Parathyroid adenoma (tissue), 2 donors: ENCODE measurements around the gene FES.

Experiments used
- H2AFZ ChIP-seq: fragments of 300-600 bp; sonication (generic); one replicate; pipeline ENCODE4 v1.7.0; 2017; ENCODE audit warnings: antibody characterized with exemption, mild to moderate bottlenecking
- H3K27ac ChIP-seq: fragments of 300-600 bp; sonication (generic); one replicate; pipeline ENCODE4 v1.7.0; 2017
- H3K27me3 ChIP-seq: fragments of 300-600 bp; sonication (generic); one replicate; pipeline ENCODE4 v1.7.0; 2017; ENCODE audit warnings: low read length; ENCODE audit not compliant: control insufficient read depth, insufficient read depth
- H3K36me3 ChIP-seq: fragments of 300-600 bp; sonication (generic); one replicate; pipeline ENCODE4 v1.7.0; 2017; ENCODE audit warnings: low read length; ENCODE audit not compliant: control insufficient read depth, insufficient read depth
- H3K4me1 ChIP-seq: fragments of 300-600 bp; sonication (generic); one replicate; pipeline ENCODE4 v1.7.0; 2017; ENCODE audit warnings: control low read depth
- H3K4me2 ChIP-seq: fragments of 300-600 bp; sonication (generic); one replicate; pipeline ENCODE4 v1.7.0; 2017; ENCODE audit warnings: low read length
- H3K4me3 ChIP-seq: fragments of 300-600 bp; sonication (generic); one replicate; pipeline ENCODE4 v1.7.0; 2017; ENCODE audit warnings: low read depth, low read length
- H3K79me2 ChIP-seq: fragments of 300-600 bp; sonication (generic); one replicate; pipeline ENCODE4 v1.7.0; 2017; ENCODE audit warnings: control low read depth
- H3K9ac ChIP-seq: fragments of 300-600 bp; sonication (generic); one replicate; pipeline ENCODE4 v1.7.0; 2017; ENCODE audit warnings: mild to moderate bottlenecking
- H3K9me3 ChIP-seq: fragments of 300-600 bp; sonication (generic); one replicate; pipeline ENCODE4 v1.7.0; 2017; ENCODE audit warnings: low read length; ENCODE audit not compliant: control insufficient read depth
- TF ChIP-seq, protein P1 (sequence below): fragments of 300-600 bp; sonication (generic); IDR thresholded peaks from one replicate; pipeline ENCODE4 v1.7.0; 2017; ENCODE audit warnings: antibody characterized with exemption, mild to moderate bottlenecking
- donor health status: primary hyperparathyroidism.

Gene FES

DNA sequence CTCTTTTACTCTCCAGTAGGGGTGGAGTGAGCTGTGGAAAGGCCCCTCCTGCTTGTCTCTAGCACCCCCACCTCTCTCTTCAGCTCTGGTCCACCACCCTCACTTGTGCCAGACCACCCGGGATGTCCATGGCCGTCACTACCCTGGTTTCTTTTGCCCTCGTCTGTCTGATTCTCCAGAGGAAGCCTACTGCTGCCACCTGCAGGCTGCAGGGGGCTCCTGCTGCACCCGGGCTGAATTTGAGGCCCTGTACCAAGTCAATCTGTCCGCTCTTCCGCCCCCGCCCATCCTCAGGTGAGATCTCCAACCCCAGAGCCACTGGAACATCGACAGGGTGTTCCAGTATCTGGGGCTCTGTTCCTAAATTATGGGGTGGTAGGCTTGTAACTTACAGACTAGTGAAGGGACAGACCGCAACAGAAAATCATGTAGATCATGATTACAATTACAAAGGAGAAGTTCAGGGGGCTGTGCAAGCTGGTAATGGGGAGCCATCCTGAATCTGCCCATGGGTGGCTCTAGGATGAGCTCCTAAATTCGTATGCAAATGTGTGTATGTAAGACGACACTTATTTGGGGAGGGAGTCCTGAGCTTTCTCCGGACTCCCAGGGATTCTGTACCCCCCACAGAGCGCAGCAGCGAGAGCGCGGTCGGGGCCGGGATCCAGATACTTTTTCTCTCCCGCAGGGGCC lies 50.1 kb downstream of the FES start:
- H3K36me3 ChIP-seq = no peaks in the 10 kb centered on the region
- H3K9me3 ChIP-seq = no peaks in the 10 kb centered on the region
- no peaks in the 10 kb centered on the region for H3K79me2 ChIP-seq
- no peak overlapping the region for H3K9ac ChIP-seq
- TF ChIP-seq, protein P1, sequence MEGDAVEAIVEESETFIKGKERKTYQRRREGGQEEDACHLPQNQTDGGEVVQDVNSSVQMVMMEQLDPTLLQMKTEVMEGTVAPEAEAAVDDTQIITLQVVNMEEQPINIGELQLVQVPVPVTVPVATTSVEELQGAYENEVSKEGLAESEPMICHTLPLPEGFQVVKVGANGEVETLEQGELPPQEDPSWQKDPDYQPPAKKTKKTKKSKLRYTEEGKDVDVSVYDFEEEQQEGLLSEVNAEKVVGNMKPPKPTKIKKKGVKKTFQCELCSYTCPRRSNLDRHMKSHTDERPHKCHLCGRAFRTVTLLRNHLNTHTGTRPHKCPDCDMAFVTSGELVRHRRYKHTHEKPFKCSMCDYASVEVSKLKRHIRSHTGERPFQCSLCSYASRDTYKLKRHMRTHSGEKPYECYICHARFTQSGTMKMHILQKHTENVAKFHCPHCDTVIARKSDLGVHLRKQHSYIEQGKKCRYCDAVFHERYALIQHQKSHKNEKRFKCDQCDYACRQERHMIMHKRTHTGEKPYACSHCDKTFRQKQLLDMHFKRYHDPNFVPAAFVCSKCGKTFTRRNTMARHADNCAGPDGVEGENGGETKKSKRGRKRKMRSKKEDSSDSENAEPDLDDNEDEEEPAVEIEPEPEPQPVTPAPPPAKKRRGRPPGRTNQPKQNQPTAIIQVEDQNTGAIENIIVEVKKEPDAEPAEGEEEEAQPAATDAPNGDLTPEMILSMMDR = peak; percentile 74
- peak overlapping the region; percentile 62 for H3K27ac ChIP-seq
- H3K4me1 ChIP-seq = peaks cover 6% of the 10 kb centered on the region
- no peaks in the 10 kb centered on the region for H3K27me3 ChIP-seq
- H3K4me2 ChIP-seq = peak overlapping the region; percentile 70
- peak overlapping the region; percentile 68 for H3K4me3 ChIP-seq
- peak overlapping the region; percentile 89 for H2AFZ ChIP-seq

DNA sequence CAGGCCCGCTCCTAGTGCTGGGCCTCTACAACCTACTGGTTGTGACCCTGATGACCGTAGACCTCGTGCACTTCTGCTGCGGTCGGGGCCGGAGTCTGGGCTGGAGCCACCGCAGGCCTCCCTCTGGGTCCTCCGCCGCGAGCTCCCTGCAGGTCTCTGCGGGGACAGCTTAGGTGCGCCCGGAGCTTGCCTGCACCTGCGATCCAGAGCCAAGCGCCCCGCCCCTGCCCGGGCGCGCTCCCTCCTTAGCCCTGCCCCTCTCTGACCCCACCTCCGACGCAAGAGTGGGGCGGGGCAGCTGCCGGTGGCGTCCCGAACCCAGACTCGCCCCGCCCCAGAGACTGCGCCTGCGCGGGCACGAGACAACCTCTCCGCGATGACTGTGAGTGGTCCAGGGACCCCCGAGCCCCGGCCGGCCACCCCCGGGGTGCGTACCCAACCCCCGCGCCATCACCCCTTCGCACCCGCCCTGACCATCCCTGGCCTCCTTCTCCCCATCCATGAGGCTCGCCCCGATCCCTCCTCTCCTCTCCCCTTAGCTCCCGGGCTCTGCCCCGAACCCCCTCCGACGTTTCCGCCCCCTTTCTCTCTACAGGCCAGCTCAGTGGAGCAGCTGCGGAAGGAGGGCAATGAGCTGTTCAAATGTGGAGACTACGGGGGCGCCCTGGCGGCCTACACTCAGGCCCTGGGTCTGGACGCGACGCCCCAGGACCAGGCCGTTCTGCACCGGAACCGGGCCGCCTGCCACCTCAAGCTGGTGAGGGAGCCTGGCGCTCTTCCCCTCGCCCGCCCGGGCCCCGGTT lies 50.8 kb downstream of the FES start, which contains the start of gene UNC45A:
Gene UNC45A (plus strand): TSS at position 337 of the 803 bp plus-strand sequence. CDS start 40 bp downstream, at position 377.
- Histone ChIP-seq H3K4me1 (peaks cover 6% of the 10 kb centered on the region), H2AFZ (peak within 1 kb of the TSS; percentile 89), H3K27me3 (no peaks in the 10 kb centered on the region), H3K4me2 (peak within 1 kb of the TSS; percentile 70), H3K9me3 (no peaks in the 10 kb centered on the region), H3K79me2 (no peaks in the 10 kb centered on the region), H3K36me3 (no peaks in the 10 kb centered on the region), H3K4me3 (peak within 1 kb of the TSS; percentile 68), H3K9ac (no peak within 1 kb of the TSS), H3K27ac (peak within 1 kb of the TSS; percentile 62)
- TF ChIP-seq, protein P1 = no peak

DNA sequence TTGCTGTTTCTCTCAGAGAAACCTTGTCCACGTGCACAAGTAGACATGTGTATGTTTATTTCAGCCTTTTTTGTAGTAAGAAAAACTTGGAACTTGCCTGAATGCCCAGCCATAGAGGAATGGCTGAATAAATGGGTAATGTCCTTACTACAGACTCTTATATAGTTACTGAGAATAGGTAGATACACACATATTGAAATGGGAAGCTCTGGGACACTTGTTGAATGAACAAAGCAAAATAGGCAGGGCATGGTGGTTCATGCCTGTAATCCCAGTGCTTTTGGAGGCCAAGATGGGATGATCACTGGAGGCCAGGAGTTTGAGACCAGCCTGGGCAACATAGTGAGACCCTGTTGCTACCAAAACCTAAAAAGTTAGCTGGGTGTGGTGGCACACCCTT lies 52.5 kb downstream of the FES start:
- no peaks in the 10 kb centered on the region for H3K36me3 ChIP-seq
- no peak overlapping the region for H2AFZ ChIP-seq
- peaks cover 4% of the 10 kb centered on the region for H3K4me1 ChIP-seq
- H3K79me2 ChIP-seq = no peaks in the 10 kb centered on the region
- H3K27ac ChIP-seq = no peak overlapping the region
- TF ChIP-seq, protein P1 = no peak
- no peaks in the 10 kb centered on the region for H3K27me3 ChIP-seq
- H3K4me3 ChIP-seq = no peak overlapping the region
- H3K9me3 ChIP-seq = no peaks in the 10 kb centered on the region
- no peak overlapping the region for H3K4me2 ChIP-seq
- H3K9ac ChIP-seq = no peak overlapping the region

DNA sequence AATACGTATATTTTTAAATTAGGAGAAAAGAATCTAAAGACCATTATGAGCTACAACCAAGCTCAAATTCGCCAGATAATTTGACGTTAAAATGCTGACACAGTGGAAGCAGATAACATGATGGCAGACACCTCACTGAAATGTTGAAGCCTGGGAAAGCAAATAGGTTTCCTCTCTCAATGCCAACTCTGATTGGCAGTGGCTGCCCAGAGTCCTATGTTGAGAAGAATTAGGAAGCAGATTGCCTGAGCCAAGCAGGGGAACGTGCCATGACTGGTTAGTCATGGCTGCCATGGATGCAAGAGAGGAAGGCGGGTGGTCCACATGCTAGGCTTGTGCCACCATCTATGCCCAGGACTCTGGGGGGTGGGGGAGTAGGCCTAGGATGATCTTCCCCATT lies 54.0 kb downstream of the FES start:
- H3K4me2 ChIP-seq = no peak overlapping the region
- no peaks in the 10 kb centered on the region for H3K9me3 ChIP-seq
- no peaks in the 10 kb centered on the region for H3K79me2 ChIP-seq
- H3K36me3 ChIP-seq = no peaks in the 10 kb centered on the region
- H2AFZ ChIP-seq = no peak overlapping the region
- H3K4me3 ChIP-seq = no peak overlapping the region
- TF ChIP-seq, protein P1 = no peak
- peaks cover 4% of the 10 kb centered on the region for H3K4me1 ChIP-seq
- H3K9ac ChIP-seq = no peak overlapping the region
- no peak overlapping the region for H3K27ac ChIP-seq
- H3K27me3 ChIP-seq = no peaks in the 10 kb centered on the region
